ENCODE results near the gene HIVEP2.
A peak's percentile ranks its signal among the peaks of the same experiment; 100 is the strongest.

Gene HIVEP2

DNA sequence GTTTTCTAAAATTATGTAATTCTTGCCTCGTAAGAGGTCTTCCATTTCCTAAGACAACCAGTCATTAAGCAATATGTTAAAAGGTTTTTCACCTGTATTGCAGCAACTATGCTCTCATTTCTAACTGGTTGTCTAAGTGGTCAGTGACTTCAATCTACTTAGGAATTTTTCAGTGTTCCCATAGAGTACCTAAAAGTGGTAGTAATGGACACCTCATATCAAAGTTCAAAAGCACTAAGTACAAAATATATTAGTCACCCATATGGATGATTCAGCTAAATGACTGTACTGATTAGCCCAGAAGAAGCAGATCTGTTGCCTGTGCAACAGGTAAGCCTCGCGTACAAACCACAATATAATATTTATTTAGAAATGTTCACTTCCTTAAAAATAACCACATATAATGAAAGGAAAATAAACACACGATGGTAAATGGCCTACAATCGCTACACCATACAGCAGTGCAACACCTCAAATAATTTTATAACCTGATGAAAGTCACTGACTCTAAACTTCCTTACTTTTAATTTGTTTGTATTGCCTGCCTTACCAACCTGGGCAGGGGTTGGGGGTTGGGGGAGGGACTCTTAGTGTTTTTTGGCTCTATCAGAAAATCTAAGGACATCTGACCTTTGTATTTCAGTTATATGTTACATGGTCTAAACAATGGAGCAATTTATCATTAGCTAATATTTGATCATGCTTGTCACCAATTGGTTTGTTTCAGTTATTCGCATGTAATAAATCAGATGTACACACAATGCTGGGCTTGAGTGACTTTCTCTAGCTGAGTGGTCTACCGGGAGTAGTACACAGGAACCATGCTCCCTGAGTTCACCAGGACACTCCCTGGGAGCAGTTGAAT is 105.9 kb downstream of the HIVEP2 start:
- no peak for DNase-seq

DNA sequence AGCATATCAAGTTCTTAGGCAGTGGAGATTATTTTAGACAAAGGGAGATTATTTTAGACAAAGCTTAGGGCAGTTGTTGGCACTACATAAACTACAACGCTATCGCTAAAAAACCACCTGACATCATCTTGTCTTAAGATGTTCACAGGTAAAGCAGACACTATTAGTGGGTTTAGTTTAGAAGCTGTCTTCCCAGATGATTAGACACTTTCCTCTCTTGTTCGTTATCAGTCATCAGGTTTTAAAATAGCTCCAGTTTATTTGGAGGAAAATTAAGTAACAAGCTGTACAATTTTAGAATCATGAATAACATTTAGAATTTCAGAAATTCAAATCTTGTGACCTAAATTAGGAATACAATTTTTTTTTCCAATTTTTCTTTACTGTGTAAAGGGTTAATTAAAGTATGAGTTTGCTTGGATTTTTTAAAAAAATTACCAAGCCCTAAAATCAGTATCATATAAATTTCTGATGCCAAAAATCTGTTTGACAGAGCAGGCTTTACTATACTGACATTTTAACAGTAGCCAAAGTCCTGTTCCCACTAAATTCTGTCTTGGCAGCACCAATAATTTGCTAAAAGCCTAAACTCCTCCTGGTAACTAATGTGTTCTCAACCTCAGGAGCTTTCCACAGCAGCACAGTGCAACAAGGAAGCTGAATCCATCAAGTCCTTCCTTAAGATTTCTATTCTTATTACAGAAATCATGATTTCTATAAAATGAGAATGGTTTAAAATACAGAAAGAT is 109.0 kb downstream of the HIVEP2 start:
- DNase-seq: no peak

DNA sequence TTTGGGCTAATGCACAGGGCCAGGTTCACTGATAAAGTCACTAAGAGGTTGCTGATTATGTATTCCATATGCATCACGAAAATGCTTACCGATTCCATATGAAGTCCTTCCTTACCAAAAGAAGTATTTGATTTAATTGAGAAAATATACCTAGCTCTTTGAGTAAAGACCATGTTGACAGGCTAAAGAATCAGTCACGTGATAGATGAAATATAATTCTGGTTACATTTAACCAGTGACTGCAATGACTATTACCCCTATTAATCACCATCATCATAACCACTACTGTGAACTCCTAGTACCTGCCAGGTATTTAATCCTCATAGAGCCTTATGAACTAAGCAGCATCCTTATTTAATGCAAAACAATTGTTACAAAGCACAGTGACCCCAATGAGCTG is 110.1 kb downstream of the HIVEP2 start:
- DNase-seq: no peak

DNA sequence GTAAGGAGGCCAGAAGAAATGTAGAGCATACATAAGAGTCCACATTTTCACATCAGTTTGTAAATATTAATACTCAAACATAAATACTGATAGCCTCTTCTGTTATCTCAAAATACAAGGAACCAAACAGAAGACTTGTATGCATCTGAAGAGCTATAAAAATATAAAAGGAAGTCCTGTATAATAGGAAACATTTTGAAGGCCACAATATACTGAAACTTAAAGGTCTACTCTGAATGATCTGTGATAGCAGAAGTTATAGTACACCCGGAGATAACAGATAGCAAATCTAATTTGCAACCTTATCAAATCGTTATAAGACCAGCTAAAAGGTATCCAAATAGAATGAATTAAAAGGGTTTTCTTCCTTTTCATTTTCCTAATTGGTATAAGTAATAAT is 111.2 kb downstream of the HIVEP2 start:
- no peak for DNase-seq

DNA sequence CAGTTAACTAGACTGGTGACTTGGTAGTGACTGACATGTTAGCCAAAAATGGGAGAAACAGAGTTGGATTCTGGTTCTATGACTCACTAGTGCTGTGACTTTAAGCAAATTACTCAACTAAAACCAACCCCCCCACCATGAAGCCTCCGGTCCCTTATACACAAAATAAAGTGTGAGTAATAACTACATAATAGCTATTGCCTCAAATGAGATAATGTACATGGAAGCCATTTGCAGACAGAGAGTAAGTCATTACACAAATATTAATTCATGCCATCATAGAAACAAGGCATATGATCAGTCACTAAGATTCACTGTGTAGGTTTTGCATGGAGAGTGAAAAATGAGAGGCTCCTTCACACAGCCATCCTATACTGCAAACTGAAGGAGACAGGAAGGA is 111.9 kb downstream of the HIVEP2 start:
- DNase-seq: peak; percentile 48

DNA sequence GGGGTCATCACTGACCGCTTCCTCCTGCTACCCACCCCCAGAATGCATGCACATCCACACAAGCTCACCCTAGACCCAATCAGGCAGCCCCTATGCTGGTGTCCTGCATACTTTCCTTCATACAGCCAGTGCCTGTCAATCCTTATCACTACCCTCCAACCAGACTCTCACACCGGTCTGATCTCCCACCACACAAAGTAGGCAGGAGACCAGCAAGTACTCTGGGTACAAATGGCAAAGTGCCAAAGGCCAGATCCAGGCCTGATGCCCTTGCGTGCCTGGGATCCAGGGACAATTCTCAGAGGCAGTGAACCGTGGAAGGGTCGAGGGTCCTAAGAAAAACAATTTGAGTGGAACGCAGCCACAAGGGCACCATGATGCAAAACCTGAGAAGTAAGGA is 114.2 kb downstream of the HIVEP2 start:
- no peak for DNase-seq

DNA sequence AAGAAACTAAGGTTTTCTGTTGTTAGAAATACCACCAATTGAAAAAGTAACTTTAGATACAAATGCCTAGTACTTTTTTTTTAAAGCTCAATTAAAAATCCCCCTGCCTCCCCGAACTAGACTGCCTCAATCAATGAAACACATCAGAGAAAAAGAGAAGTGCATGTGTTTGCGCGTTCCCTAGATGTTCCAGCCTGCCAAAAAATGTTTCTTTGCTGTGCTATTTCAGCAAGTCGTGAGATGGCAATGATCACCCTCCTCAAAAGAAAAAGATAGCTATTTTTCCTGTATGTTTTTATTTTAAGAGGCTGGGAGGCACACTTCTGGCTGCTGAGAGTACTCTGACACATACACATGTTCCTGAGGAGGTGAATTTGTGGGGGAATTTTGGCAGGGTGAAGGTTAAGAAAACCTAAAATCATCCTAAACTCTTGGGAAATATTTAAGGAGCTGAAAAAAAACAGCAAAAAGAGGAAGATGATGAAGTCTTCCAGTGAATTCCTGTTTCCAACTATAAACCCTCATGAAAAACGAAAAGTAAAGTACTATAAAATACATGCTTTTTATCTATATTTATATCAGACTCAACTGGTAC is 114.8 kb downstream of the HIVEP2 start:
- no peak for DNase-seq

DNA sequence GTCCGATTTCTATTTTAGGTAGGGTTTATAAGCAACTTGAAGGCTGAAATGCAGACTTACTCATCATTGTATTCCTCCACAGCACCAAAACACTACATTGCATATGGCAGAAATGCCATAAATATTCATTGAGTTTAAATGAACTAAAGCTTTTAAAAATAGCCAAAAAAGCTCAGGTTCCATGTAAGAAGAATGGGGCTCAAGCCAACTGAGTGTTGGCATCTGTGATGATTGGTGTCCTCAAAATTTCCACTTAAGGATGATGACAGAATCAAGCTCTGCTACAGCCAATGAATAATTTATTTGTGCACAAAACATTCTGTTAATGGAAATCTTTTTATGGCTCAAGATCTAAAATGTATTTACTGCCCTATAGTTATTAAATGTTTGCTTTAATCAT is 115.4 kb downstream of the HIVEP2 start:
- no peak for DNase-seq

DNA sequence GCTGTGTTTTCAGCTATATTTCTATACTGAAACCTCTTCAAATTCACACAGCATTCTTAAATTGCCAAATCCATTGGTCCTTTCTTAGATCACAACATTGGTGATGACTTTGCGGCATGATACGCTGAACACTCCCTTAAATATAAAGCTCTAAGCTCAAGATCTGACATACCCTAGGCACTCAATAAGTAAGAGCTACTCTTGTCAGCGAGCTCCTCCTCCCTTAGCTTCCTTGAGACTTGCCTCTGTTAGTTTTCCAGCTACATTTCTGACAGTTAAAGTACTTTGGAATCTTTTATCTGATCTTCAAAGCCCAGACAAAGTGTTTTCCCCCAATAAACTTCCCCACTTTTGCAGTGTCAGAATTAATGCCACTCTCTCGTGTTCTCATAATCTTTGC is 117.0 kb downstream of the HIVEP2 start:
- no peak for DNase-seq

DNA sequence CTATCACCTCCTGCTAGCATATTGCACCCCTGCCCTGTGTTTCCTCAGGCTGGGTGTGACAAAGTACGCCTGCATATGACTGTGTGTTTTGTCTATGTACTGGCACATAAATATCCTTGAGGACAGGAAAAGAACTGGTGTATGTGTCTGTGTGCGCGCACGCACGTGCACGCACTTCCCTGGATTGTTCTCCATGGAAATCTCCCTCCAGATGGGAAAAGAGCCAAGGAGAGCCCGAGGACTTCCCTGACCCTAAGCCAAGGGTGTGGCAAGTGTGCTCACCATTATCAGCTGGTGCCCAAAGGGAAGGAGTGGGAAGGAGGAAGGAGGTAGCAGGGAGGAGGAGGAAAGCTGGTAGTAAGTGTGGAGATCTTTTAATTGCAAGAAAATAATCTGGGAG is 117.6 kb downstream of the HIVEP2 start:
- no peak for DNase-seq

DNA sequence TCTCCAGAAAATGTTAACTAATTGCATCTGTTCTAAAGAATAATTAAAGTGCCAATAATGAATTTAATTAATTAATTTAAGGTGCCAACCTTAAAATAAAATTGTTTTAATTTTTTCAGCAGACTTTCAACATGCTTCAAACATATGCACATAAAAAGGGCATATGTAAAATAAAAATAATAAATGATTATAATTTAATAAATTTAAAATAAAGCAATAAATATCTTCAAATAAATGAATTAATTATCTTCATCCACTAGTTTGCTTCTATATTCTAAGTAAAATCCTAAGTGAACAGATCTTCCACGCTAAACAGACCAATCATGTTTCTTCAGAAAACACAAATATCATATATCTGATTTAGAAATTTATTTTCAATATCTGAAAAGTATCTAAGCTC is 119.2 kb downstream of the HIVEP2 start:
- no peak for DNase-seq

DNA sequence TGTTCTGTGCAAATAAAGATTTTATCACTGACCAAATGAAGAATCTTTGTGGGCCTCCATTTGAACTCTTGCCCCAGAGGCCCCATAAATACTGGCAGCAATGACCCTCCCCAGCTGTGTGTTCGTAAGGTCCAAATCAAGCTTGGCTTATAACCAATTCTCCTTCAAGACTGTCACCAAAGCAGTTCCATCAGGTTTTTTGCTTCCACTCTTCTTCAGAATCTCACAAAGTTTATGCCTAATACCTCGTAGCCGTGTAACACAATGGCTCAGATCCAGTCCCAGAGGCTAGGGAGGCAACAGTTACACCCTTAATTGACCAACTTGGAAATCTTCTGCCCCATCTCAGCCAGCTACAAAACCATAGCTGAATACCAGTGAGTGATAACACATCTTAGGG is 120.5 kb downstream of the HIVEP2 start:
- DNase-seq: no peak

DNA sequence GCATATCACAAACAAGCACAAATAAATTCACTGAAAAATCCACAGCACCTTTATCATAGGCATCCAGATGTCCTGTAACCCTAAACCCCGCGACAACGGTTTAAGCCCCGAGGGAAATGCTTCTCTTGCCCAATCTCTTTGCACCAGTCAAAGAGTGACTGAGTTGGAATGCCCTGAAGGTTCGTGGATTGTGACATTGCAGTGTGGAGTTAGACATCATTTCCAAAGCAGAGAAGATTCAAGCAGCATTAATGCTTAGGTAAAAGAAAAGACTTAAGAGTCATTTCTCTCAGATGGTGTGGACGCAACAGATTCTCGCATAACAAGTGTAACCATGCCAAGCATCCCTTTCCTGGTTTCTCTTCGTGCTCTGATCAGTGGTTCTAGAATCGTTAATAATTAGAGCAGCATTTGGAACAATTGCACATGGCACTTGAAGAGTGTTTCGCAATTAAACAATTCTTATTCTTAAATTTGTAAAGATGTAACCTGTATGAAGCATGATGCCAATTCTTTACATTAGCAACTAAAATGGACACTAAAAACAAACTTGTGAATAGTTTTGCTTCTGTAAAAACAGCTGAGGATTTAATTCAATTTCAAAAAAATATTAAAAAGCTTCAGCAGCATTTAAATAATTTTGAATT is 121.6 kb downstream of the HIVEP2 start:
- DNase-seq: no peak

DNA sequence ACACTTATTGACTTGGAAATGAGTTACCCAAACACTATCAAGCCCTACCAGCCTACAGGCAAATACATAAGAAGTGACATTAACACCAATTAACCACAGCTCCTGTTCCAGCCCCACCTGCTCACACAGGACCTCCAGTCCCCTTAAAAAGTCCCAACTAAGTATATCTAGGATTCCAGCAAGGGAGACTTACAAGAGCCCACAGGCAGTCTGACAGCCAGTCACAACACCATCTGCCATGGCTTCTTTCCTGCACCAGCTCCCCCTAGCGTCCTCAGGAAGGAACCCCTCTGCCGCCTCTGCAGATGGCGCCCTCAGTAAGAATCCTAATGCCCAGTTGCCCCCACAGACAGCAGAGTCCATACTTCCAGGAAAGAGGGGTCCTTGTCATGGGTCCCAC is 122.1 kb downstream of the HIVEP2 start:
- DNase-seq: no peak

DNA sequence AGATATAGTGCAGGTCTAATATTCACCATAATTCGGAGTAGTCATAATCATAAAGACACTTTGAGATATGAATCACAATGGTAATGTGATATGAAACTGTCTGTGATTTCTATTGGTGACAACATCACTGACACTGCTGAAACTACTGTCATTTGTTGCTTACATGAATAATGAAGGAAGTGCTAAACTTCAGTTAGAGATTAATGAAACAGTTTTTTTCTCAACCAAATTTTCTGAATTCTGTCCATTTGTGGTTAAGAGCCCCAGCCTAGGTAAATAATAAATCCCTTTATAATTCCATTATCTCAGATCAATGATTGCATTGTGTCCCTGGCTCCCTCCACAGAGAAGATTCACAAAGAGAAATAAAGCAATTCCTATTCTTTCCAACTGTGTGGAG is 122.6 kb downstream of the HIVEP2 start:
- DNase-seq: no peak

DNA sequence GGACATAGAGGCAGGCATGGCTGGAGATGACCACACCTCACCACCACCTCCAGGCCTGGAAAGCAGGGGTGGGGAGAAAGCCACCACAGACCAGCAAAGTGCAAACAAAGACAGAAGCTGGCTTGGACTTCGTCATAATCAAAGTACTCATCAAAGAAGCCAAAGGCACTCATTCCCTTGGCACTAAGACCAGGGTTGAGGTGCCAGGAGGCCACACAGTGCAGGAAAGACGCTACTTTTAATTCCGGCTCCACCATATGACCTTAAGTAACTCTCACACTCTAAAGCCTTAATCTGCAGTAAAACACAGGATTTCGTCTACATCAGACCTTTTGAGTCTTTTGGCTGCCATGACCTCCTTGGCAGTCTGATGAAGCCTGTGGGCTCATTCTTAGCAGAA is 123.1 kb downstream of the HIVEP2 start:
- no peak for DNase-seq

DNA sequence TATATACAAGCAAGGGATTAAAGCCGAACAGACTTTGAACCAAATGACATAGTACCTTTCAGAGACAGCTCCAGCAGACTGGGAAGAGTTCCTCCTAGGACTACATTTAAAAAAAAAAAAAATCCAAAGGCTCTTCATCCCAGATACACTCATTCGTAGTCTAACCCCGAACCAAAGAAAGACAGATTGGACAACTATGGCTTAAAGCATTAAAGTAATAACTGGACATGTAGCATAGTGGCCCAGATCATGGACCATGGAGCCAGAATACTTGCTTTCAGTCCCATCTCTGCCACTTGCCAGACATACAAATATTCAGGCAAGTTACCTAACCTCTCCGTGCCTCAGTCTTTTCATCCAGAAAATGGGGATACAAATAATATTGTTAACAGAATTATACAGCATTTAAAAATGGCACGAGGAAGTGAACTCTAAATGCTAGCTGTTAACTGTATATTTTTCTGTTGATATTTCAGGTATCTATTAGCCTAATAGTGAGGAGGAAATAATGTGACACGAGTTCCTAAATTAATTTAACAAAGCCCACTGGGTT is 123.7 kb downstream of the HIVEP2 start:
- DNase-seq: no peak

DNA sequence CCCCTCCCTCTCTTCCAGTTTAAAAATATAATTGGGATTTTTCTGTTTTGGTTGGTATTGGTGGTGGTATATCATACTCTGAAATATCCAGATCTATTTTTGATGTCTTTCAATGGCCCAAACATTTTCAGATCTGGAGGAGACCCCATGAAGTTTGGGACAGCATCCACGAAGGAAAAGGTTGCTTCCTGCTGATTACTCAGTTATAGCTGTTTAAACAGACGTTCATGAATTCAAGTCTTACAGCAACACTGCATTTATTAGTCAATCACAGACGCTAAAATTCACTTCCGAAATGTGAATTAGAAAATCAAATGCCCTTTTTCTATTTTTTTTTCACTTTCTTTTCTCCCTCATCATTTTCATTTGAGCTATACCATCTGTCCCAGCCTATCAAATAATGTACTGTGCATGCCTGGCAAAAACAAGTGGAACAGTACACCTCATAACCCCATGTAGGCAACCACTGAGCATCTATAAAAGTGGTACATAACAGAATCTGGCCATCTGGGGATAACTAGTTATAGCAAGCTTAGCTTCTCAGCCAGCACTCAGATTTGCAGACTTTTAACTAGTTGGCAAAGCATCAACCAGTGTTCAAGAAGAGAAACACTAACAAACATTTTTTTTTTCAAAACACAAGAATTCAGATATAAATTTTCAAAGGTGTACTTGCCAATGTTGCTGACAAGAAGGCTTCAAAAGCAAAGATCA is 124.5 kb downstream of the HIVEP2 start:
- no peak for DNase-seq

DNA sequence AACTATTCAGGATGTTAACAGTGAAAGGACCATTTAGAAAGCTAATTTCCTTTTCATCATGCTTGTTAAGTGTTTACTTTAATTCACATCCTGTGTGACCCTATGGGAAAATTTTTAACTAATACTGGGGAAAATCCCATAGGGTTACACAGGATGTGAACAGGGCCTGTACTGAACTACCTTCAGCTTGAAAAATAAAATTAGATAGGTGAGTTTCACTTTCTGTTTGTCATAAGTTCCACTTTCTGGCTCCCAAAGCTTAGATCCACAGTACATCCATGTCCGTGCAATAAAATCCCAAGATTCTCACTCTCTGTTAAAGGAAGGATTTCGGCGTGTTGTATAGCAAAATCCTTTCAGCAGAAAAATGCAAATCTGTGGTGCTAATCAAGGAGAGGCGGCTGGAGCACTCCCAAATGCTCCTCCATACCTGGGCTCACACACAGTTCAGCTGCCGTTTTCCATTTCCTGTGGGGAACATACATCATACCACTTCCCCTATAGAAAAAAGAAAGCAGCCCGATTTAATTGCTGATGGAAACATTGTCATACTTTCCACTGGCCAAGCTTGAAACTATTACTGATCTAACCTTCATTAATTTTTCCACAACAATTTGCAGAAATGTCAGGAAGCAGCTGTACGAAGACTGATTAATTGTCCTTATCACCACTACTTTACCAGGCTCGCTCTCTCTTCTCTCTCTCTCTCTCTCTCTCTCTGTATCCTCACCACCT is 125.2 kb downstream of the HIVEP2 start:
- peak; percentile 29 for DNase-seq

DNA sequence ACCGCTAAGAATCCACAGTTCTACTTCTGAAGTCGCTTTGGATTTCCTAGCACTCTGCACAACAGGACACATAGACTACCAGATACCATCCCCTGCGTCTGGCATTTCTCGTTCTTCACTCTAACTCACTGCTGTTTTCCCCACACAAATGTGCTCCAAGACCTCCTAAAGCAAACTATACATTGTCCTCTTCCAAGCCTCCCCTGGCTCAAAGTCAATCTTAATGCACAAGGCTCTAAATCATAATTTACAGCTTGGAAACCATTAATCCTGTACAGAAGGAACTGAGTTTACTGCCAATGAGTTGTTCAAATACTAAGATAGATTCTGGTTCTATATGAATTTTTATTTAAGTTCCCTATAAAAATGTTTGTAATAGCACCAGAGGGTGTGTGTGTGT is 128.5 kb downstream of the HIVEP2 start:
- DNase-seq: no peak

DNA sequence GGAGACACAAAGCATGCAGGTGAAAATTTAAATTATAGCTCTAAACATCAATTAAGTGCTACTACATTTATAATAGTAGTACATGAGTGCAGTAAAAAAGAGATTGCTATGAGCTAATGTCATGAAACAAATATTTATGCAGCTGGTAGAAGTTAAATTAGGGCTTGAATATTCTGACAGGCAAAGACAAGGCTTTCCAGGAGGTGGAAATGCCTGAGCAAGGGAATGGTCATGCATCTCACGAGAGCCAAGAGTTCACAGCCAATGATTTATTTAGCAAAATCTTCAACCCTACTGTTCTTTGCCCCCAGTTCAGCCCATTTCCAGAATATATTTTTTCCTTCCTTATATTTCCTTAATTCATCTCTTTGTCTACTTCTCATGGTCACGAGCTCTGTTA is 128.9 kb downstream of the HIVEP2 start:
- DNase-seq: no peak

DNA sequence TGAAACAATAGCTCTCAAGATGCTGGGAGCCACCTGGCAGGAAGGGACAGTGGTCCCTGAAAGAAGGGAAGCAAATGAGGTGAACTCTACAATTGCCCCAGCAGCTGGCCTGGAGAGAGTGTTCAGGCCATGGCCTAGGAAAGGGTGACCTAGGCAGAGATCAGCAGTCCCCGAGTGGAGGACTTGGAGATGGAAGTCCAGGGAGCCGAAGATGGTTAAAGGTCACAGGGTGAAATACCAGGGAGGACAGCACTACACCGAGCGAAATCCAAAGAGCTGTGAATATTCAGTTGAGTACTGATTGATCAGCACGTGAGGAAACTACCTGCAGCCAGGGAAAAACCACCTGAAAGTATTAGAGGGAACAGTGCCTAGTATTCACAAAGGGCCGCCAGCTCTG is 133.1 kb downstream of the HIVEP2 start:
- DNase-seq: no peak

Data from activated naive CD4-positive, alpha-beta T cell treated with anti-CD3 and anti-CD28 coated beads, Interleukin-2, amount 50 U/mL, for 16 hours (primary cell).